SK-N-SH (cell line): ENCODE measurements around the gene S100A9.

Experiments
- FOSL2 ChIP-seq: IDR thresholded peaks from 2 replicates; pipeline ENCODE4 v1.4.0; 2012; ENCODE audit warnings: low read depth, mild to moderate bottlenecking, moderate library complexity, borderline replicate concordance
- GATA2 ChIP-seq: sonication (generic); formaldehyde crosslinking; IDR thresholded peaks from 2 replicates; pipeline ENCODE4 v1.5.0; 2020; ENCODE audit warnings: mild to moderate bottlenecking, missing genetic modification reagents
- MXI1 ChIP-seq: IDR thresholded peaks from 2 replicates; pipeline ENCODE4 v1.6.1; 2012; ENCODE audit warnings: mild to moderate bottlenecking, low read depth, low read length, improper control_type of control experiment
- POLR2AphosphoS5 ChIP-seq: IDR thresholded peaks from 2 replicates; pipeline ENCODE4 v1.6.1; 2012; ENCODE audit warnings: low read depth, low read length
- RAD21 ChIP-seq: IDR thresholded peaks from 2 replicates; pipeline ENCODE4 v1.6.1; 2012; ENCODE audit warnings: mild to moderate bottlenecking, low read length
- SIN3A ChIP-seq: IDR thresholded peaks from 2 replicates; pipeline ENCODE4 v1.6.1; 2012; ENCODE audit warnings: low read depth, mild to moderate bottlenecking, low read length, moderate library complexity, borderline replicate concordance
- TAF1 ChIP-seq: IDR thresholded peaks from 2 replicates; pipeline ENCODE4 v1.6.1; 2012; ENCODE audit warnings: low read depth, mild to moderate bottlenecking, low read length, moderate library complexity, borderline replicate concordance
- YY1 ChIP-seq: IDR thresholded peaks from 2 replicates; pipeline ENCODE4 v1.4.0; 2012; ENCODE audit warnings: low read depth, mild to moderate bottlenecking
- TF ChIP-seq, protein P1 (sequence below): fragments of 200-600 bp; sonication (generic); IDR thresholded peaks from 2 replicates; pipeline ENCODE4 v1.6.1; 2017; ENCODE audit warnings: antibody characterized with exemption, mild to moderate bottlenecking, moderate library complexity
- TF ChIP-seq, protein P2 (sequence below): IDR thresholded peaks from 2 replicates; pipeline ENCODE4 v1.6.1; 2012; ENCODE audit warnings: mild to moderate bottlenecking, low read depth, low read length, moderate library complexity

DNA sequence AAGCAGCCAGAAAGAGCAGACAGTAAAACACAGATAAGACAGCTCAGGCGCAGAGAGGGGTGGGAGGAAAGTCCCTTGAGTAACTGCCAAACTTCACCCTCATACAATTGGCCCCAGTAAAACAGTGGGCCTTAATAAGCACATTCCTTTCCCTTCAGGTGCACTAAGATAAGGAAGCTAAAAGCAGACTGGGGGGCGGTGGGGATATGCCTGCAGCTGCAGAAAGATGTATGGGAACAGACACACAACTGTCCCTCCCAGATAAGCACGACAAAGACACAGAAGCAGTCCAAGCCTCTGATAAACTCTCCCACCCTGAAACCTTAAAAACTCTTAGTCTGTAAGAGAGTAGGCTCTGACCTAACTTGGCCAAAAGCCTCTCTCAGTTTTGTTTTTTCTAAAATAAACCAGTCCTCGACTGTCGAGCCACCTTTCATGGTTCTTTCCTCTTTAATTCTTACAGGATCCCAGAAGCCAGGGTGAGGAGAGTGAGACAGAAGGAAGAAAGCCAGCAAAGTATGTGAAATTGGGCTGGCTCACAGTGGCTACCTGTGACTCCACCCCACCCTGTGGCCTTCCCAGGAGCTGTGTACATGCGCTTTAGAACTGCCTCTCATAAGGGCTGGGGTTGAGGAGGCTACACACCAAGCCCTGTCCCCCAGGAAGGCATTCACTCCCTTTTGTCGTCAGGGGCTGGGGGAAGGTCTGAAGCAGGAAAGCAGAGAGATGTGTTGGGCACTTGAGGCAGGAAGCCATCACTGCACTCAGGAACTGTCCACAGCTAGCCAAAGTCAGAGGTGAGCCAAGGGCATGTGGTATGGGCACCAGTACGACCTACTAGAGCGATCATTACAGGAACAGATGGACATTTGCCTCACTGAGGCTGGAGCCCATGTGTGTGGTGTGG lies 13.6 kb upstream of the S100A9 start:
- TF ChIP-seq RAD21 (no peak), GATA2 (CRISPR knock-in tag) (no peak), POLR2AphosphoS5 (no peak), FOSL2 (no peak), MXI1 (no peak), YY1 (no peak), SIN3A (no peak), TAF1 (no peak)
- TF ChIP-seq, protein P1, sequence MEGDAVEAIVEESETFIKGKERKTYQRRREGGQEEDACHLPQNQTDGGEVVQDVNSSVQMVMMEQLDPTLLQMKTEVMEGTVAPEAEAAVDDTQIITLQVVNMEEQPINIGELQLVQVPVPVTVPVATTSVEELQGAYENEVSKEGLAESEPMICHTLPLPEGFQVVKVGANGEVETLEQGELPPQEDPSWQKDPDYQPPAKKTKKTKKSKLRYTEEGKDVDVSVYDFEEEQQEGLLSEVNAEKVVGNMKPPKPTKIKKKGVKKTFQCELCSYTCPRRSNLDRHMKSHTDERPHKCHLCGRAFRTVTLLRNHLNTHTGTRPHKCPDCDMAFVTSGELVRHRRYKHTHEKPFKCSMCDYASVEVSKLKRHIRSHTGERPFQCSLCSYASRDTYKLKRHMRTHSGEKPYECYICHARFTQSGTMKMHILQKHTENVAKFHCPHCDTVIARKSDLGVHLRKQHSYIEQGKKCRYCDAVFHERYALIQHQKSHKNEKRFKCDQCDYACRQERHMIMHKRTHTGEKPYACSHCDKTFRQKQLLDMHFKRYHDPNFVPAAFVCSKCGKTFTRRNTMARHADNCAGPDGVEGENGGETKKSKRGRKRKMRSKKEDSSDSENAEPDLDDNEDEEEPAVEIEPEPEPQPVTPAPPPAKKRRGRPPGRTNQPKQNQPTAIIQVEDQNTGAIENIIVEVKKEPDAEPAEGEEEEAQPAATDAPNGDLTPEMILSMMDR = no peak
- TF ChIP-seq, protein P2, sequence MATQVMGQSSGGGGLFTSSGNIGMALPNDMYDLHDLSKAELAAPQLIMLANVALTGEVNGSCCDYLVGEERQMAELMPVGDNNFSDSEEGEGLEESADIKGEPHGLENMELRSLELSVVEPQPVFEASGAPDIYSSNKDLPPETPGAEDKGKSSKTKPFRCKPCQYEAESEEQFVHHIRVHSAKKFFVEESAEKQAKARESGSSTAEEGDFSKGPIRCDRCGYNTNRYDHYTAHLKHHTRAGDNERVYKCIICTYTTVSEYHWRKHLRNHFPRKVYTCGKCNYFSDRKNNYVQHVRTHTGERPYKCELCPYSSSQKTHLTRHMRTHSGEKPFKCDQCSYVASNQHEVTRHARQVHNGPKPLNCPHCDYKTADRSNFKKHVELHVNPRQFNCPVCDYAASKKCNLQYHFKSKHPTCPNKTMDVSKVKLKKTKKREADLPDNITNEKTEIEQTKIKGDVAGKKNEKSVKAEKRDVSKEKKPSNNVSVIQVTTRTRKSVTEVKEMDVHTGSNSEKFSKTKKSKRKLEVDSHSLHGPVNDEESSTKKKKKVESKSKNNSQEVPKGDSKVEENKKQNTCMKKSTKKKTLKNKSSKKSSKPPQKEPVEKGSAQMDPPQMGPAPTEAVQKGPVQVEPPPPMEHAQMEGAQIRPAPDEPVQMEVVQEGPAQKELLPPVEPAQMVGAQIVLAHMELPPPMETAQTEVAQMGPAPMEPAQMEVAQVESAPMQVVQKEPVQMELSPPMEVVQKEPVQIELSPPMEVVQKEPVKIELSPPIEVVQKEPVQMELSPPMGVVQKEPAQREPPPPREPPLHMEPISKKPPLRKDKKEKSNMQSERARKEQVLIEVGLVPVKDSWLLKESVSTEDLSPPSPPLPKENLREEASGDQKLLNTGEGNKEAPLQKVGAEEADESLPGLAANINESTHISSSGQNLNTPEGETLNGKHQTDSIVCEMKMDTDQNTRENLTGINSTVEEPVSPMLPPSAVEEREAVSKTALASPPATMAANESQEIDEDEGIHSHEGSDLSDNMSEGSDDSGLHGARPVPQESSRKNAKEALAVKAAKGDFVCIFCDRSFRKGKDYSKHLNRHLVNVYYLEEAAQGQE = no peak
